ENCODE measurements around the gene PER2. TPM values are rescaled to one million over a fixed set of nuclear protein-coding genes. Genes with fewer than 3 reads are reported as not detected.

Gene PER2
- total RNA-seq, 4 donors from 2014 or later = 15.6 to 65.2 (median 38.2) TPM

DNA sequence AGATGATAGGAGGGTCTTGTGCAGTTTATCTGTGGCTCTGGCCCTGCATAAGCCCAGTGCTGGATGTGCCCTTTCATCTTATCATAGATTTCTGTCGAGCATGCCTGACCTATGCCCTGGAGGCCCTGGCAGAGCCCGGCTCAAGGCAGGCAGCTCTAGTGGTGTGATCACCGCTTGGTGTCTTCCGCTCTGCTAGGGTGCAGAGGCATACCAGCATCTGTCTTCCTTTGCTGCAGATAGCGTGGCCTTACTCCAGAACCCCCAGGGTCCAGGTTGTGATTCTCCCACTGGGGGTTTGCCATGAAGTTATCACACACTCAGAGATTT is 18.2 kb upstream of the PER2 start:
- DNase-seq = peak in 1 of 3 donors; percentile 61
- Histone ChIP-seq H3K4me3 (no peak overlapping the region), H3K27ac (peak overlapping the region in 1 of 4 donors; percentile 52), H3K4me1 (peaks cover 0 to 7% (median 0%) of the 10 kb centered on the region in 4 donors), H3K9me3 (no peaks in the 10 kb centered on the region), H3K27me3 (no peaks in the 10 kb centered on the region), H3K36me3 (no peaks in the 10 kb centered on the region)
- TF ChIP-seq, protein P1, sequence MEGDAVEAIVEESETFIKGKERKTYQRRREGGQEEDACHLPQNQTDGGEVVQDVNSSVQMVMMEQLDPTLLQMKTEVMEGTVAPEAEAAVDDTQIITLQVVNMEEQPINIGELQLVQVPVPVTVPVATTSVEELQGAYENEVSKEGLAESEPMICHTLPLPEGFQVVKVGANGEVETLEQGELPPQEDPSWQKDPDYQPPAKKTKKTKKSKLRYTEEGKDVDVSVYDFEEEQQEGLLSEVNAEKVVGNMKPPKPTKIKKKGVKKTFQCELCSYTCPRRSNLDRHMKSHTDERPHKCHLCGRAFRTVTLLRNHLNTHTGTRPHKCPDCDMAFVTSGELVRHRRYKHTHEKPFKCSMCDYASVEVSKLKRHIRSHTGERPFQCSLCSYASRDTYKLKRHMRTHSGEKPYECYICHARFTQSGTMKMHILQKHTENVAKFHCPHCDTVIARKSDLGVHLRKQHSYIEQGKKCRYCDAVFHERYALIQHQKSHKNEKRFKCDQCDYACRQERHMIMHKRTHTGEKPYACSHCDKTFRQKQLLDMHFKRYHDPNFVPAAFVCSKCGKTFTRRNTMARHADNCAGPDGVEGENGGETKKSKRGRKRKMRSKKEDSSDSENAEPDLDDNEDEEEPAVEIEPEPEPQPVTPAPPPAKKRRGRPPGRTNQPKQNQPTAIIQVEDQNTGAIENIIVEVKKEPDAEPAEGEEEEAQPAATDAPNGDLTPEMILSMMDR (IDR thresholded peaks at IDR 0.05) = no peak

DNA sequence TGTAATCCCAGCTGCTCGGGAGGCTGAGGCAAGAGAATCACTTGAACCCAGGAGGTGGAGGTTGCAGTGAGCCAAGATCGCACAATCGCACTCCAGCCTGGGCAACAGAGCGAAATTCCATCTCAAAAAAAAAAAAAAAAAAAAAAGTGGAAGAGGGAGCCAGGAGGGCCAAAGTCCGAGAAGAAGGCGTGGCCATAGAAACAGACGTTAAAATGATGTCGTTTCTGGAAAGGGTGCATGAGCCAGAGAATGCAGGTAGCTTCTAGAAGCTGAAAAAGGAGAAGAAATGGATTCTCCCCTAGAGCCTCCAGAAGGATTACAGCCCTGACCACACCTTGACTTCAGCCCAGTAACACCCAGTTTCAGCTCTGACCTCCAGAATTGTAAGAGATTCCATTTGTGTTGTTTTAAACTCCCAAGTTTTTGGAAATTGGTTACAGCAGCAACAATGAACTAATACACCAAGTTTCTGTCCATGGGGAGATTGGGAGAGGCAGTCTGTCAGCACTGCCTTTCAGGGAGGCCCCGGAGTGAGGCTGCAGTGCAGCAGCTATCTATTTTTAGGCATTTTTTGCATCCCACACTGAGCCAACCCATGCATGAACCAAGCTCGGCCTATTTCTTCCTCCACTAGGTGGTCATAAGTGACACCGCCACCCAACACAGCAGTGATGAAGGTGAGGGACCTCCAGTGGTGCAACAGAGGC is 17.7 kb upstream of the PER2 start:
- H3K36me3 ChIP-seq = no peaks in the 10 kb centered on the region
- DNase-seq = peak in 1 of 3 donors; percentile 51
- no peak for TF ChIP-seq POLR2A (IDR thresholded peaks at IDR 0.05)
- TF ChIP-seq, protein P1 (IDR thresholded peaks at IDR 0.05) = no peak
- no peaks in the 10 kb centered on the region for H3K9me3 ChIP-seq
- H3K27ac ChIP-seq = peak overlapping the region in 1 of 4 donors; percentile 52
- H3K4me3 ChIP-seq = no peak overlapping the region
- peaks cover 0 to 8% (median 0%) of the 10 kb centered on the region in 4 donors for H3K4me1 ChIP-seq
- no peaks in the 10 kb centered on the region for H3K27me3 ChIP-seq

DNA sequence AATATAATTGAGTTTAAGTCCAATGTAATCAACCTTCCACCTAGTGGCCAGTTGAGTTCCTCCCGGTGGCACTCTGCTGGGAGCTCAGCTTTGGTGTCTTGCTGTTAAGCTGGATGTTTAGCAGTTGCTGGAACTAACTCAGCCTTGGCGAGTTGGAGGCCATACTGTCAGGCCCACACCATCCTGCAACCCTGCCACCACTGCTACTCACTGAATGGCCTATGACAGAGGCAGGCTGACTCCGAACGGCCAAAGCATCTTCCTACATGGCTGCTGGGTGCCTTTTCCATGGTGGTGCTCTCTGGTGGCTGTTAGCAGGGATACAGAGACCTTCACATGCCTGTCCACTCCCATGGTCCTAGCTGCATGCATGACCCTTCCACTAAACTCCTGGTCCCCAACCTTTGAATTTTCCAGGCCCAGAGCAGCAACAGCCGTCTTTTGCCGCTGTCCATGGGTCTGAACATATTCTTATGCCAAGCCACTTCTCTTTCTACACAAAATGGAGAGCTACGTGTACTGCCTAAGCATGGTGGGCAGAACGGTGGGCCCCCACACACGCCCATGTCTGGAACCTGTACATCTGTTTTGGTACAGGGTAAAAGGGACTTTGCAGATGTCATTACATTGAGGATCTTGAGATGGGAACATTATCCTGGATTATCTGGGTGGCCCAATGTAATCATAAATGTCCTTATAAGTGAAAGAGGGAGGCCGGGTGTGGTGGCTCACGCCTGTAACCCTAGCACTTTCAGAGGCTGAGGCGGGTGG is 16.9 kb upstream of the PER2 start:
- H3K27ac ChIP-seq = no peak overlapping the region
- TF ChIP-seq POLR2A (IDR thresholded peaks at IDR 0.05) = no peak
- TF ChIP-seq, protein P1 (IDR thresholded peaks at IDR 0.05) = peak in 3 of 6 experiments; percentile 34 to 49 (median 45)
- H3K4me1 ChIP-seq = peaks cover 0 to 17% (median 0%) of the 10 kb centered on the region in 4 donors
- no peak overlapping the region for H3K4me3 ChIP-seq
- H3K36me3 ChIP-seq = no peaks in the 10 kb centered on the region
- DNase-seq = peak in 1 of 3 donors; percentile 3
- no peaks in the 10 kb centered on the region for H3K9me3 ChIP-seq
- no peaks in the 10 kb centered on the region for H3K27me3 ChIP-seq

DNA sequence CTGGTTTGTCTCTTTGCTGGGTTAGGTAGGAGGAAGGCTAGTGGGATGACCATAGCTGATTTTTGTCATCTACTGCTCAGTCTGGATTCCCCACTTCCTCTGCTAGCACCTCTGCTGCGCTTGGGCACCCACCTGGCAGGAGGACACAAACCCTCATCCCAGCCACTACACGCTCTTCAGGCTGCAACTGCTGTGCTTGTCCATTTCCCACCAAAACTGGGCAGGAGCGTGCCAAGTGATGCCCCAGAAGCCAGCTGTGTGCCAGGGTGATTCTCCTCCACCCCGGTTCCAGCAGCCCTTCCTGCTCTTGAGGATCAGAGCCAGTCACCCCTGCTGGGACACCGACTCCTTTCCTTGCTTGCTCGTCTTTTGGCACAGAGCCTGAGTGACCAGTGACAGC is 15.7 kb upstream of the PER2 start:
- no peak for TF ChIP-seq POLR2A (IDR thresholded peaks at IDR 0.05)
- TF ChIP-seq, protein P1 (IDR thresholded peaks at IDR 0.05) = no peak
- H3K36me3 ChIP-seq = no peaks in the 10 kb centered on the region
- H3K4me1 ChIP-seq = peaks cover 0 to 26% (median 0%) of the 10 kb centered on the region in 4 donors
- peak in 1 of 3 donors; percentile 21 for DNase-seq
- H3K27ac ChIP-seq = no peak overlapping the region
- no peaks in the 10 kb centered on the region for H3K9me3 ChIP-seq
- H3K4me3 ChIP-seq = no peak overlapping the region
- H3K27me3 ChIP-seq = no peaks in the 10 kb centered on the region

DNA sequence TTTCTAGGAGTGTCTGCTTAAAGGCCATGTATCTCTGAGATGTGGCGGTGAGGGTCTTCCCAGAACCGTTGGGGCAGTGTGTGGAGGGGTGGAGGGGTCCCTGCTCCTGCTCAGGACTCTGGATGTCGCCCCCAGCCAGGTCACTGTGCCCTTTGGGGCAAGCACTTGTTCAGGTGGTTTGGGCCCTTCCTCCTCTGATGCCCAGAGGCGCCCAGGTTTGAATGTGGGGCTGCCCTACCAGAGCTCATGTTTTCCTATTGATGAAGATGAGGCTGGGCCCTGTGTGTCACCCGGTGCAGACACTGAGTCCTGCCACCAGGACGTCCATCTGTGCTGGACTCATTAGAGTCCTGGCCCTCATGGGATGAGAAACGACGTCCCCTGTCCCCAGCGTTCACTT is 14.3 kb upstream of the PER2 start:
- peak in 1 of 3 donors; percentile 35 for DNase-seq

More for the DNA sequence above, 14.3 kb upstream of the PER2 start:
- no peaks in the 10 kb centered on the region for H3K27me3 ChIP-seq
- no peak overlapping the region for H3K4me3 ChIP-seq
- no peaks in the 10 kb centered on the region for H3K36me3 ChIP-seq
- H3K9me3 ChIP-seq = no peaks in the 10 kb centered on the region
- H3K4me1 ChIP-seq = peaks cover 0 to 26% (median 0%) of the 10 kb centered on the region in 4 donors
- no peak overlapping the region for H3K27ac ChIP-seq
- TF ChIP-seq POLR2A (IDR thresholded peaks at IDR 0.05) = no peak
- TF ChIP-seq, protein P1 (IDR thresholded peaks at IDR 0.05) = no peak
